NCI-H2029 (cell line): ENCODE data around the gene F7.

Experiments used
- DNase-seq: peaks from one replicate; lab custom pipeline; 2025; lab: John Stamatoyannopoulos, UW

The F7 gene

DNA sequence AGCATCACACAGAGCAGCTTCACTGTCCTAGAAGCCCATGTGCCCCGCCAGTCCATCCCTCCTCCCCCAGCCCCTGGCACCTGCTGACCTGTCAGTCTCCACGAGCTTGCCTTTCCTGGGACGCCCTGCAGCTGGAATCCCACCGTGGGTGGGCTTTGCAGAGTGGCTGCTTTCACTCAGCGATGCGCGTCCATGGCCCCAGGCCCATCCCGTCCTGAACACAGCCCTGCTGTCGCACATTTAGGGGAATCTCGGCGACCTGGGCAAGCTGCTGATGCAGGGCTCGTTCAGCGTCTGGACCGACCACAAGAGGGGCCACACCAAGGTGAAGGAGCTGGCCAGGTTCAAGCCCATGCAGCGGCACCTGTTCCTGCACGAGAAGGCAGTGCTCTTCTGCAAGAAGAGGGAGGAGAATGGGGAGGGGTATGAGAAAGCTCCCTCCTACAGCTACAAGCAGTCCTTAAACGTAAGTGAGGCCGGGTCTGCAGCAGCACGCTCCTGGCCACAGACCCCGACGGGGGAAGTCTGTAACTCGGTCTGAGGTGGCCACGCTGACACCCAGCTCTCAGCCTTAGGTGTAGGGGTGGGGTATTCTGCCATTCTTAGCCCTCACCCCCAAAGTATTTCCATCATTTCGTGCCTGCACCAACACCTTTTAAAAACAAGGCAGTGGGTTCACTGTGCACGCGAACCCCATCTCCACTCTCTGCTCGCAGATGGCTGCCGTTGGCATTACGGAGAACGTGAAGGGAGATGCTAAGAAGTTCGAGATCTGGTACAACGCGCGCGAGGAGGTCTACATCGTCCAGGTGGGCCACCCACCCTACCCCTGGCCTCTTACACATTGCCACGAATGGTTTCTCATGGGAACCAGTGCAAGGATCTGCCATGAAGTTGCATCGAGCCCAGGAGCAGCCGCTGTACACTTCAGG is 18.3 kb upstream of the F7 start:
- no peak for DNase-seq

DNA sequence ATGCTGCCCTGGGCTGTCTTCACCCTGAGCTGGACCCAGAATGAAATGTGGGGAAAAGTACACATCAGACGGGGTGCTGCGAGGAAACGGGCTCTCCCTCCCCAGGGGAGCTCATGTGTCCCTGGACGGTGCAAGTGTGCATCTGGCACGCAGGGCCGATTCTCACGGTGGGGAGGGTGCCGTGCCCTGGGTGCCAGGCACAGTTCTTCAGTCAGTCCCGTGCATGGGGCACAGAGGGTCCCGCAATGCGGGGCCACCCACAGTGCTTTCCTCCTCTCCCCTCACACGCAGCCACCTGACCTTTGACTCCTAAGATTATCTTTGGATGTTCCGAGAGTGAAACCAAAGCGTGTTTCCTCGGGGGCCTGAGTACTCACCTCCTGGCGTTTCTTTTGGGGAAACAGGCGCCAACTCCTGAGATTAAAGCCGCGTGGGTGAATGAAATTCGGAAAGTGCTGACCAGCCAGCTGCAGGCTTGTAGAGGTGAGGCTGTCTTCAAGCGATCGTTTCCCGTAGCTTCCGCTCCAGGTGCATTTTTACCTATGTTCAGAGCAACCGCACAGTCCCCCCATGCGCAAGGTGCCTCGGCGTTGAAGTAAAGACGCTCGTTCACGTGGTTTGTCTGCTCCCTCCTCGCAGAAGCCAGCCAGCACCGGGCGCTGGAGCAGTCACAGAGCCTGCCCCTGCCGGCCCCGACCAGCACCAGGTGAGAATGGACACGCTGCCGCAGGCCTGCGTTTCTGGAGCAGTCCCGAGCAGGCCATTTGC is 17.5 kb upstream of the F7 start:
- DNase-seq, result no peak

DNA sequence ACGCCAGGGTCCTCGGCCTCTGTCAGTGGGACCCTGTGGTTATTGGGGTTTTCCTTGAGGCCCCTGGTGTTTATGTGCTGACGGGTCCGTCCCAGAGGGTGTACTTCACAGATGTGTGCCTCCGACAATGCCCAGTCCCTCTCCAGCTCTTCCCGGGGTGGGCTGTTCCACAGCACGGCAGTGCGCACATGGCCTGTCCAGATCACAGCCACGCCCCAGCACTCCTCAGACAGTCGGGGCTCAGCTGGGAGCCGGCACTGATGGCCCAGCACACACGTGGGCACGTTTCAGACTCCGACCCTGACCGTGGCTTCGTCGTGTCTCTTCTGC is 16.9 kb upstream of the F7 start:
- no peak for DNase-seq

DNA sequence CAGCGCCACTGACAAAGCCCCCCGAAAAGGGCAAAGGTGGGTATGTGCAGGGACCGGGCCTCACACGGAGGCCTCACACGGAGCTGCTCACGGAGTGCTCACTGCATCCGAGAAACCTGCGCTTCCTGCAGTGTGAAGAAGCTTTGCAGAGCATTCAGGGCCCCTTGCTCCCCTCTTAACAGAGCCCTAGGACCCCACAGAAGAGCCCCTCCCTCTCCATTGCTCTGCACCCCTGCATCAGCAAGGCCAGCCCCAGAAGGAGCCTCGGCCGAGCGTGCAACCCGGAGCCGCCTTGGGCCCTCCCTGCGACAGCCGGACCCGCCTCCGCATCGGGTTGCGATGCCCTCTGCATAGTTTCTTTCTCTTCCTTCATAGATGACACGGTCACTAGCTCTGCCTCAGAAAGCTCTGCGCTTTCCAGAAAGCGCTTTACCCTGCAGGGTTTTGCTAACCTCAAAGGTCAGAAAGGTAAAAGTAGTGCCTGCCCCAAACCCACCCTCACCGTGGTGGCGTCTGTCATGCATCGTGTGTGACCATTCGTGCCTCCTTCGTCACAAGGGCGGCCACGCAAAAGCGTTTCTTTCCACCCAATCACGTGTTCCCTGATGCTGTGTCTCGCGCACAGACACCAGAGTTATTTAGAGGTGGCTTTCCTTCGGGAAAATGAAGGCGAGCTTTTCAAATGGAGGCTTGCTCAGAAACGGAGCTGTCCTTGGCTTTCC is 15.7 kb upstream of the F7 start:
- no peak for DNase-seq

GRCh38 chr13:113090415-113090770 is 15.2 kb upstream of the F7 start:
- no peak for DNase-seq

DNA sequence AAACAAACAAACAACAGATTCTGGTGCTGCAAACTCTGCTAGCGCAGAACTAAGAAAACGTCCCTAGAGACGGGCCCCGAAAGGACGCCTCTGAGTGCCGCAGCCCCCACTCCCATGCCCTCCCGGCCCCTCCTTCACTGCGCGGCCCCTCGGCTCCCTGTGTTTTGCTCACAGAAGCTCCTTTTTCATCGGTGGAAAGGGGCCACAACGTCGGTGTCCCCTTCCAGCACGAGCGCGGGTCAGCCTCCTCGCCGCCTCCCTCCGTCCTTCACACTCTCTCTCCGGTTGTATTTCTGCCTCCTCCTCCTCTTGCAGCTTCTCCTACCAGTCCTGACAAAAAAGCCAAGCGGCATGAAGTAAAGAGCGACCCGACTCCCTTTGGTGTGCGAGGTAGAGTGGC is 14.8 kb upstream of the F7 start:
- no peak for DNase-seq

GRCh38 chr13:113091211-113091771 is 14.3 kb upstream of the F7 start:
- no peak for DNase-seq

- no peak for DNase-seq
These were observed 13.5 kb upstream of the F7 start for GRCh38 chr13:113091891-113092775.

GRCh38 chr13:113092776-113093579 is 12.6 kb upstream of the F7 start:
- DNase-seq, result no peak

DNA sequence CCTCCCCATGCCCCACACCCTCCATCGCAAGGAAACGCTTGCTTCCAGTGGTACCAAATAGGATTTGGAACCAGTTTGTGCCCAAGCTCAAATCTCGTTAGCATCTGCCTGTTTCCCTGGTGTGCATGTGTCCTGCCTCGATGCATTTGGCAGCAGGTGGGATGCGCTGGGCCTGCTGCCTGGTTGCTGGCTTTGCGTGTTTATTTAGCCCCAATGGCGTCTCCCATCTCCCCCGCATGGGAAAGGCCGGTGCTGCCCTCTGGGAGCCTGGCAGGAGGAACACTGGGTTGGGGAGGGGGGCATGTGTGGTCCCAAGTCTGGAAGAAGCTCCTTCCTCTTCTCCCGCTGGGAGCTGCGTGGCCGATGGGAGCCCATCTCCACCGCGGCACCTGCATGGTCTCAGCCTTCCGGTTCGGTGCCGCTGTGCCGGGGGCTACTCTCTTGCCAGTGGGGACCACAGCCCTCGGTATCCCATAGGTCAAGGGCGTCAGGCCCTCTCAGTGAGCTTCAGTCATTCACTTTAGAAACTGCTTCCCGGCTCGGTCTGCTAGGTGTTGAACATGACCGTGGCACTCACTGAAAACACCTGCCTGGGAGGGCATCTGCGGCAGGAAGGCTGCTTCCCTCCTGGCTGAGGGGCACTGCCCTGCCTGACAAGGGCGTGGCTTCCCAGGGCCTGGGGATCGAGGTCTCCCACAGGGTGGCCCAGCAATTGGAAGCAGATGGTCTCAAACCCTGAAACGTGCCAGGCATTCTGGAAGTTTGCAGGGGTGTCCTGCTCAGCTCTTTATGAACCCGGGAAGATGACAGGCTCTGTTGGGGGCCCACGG is 11.8 kb upstream of the F7 start:
- DNase-seq, result no peak

DNA sequence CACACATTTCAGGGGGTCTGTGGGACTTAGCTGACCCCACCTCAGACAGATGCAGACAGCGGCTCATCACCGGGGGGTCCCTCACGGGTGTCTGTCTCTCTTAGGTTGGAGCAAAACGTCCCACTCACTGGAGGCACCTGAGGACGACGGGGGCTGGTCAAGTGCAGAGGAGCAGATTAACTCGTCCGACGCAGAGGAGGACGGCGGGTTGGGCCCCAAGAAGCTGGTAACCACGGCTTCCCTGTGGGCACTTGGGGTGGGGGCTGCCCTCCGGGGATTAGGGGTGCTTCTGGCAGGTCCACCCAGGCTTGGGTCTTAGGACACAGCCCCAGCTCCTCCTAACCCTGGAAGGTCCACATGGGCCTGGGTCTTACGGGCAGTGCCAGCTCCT is 11.2 kb upstream of the F7 start:
- DNase-seq, result no peak

GRCh38 chr13:113095146-113096051 is 10.2 kb upstream of the F7 start:
- no peak for DNase-seq

- DNase-seq, result no peak
These were observed 9.4 kb upstream of the F7 start for GRCh38 chr13:113096052-113096744.

GRCh38 chr13:113096745-113097305 is 8.8 kb upstream of the F7 start:
- no peak for DNase-seq

- no peak for DNase-seq
These were observed 7.9 kb upstream of the F7 start for GRCh38 chr13:113097651-113098050.

GRCh38 chr13:113098162-113098732 is 7.3 kb upstream of the F7 start:
- DNase-seq, result no peak

DNA sequence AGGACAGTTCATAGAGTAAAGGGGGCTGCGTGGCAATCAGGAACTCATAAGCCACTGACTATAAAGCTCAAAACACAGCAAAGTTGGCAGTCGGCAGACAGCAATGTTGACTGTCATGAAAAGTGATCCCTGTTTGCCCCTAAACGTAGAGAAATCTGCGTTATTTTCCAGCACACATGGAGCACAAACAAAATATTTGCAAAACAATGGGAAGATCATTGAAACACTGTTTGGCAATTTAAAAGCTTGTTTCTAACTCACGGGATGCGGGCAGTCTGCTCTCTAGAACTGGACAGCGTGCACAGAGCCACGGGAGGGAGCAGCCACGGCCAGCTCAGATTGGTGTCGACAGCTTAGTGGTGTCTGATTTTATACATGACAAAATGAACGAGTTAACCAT is 6.4 kb upstream of the F7 start:
- DNase-seq, result no peak
